GM12865 (cell line): ENCODE results near the gene FAM117B.
A peak's percentile ranks its signal among the peaks of the same experiment; 100 is the strongest.

ENCODE experiments used
- DNase-seq: peaks from one replicate; pipeline ENCODE4 v3.0.0; 2010; ENCODE audit warnings: low read depth
- H3K4me3 ChIP-seq: 2 replicates; pipeline ENCODE4 v1.5.1; 2011; ENCODE audit warnings: mild to moderate bottlenecking, low read depth, low read length, control low read depth
- CTCF ChIP-seq: IDR thresholded peaks from 2 replicates; pipeline ENCODE4 v1.5.1; 2011; ENCODE audit warnings: low read length, control low read depth, low read depth, inconsistent platforms; ENCODE audit not compliant: insufficient read depth; ENCODE audit errors: missing control alignments

Gene FAM117B

GRCh38 chr2:202773301-202773973 lies 138.7 kb downstream of the FAM117B start:
- TF ChIP-seq CTCF = no peak
- H3K4me3 ChIP-seq = no peak overlapping the region
- no peak for DNase-seq

- TF ChIP-seq CTCF = no peak
- no peak for DNase-seq
- no peak overlapping the region for H3K4me3 ChIP-seq
Measured at GRCh38 chr2:202774104-202774503, 139.3 kb downstream of the FAM117B start.

- no peak overlapping the region for H3K4me3 ChIP-seq
Measured at GRCh38 chr2:202778217-202778616, 143.4 kb downstream of the FAM117B start.

GRCh38 chr2:202780514-202781021 lies 145.8 kb downstream of the FAM117B start:
- peak; percentile 78 for DNase-seq
- no peak for TF ChIP-seq CTCF
- no peak overlapping the region for H3K4me3 ChIP-seq

More at GRCh38 chr2:202778217-202778616, 143.4 kb downstream of the FAM117B start:
- DNase-seq = no peak
- no peak for TF ChIP-seq CTCF

GRCh38 chr2:202782940-202783558 lies 148.3 kb downstream of the FAM117B start:
- TF ChIP-seq CTCF = no peak
- DNase-seq = no peak
- no peak overlapping the region for H3K4me3 ChIP-seq

- TF ChIP-seq CTCF = no peak
- no peak for DNase-seq
- no peak overlapping the region for H3K4me3 ChIP-seq
Measured at GRCh38 chr2:202786842-202787241, 152.1 kb downstream of the FAM117B start.
